HG03342 (cell line): ENCODE data around the gene SORBS1.

Experiments used
- ATAC-seq: cut with Tn5 transposase; IDR thresholded peaks from one replicate; pipeline ENCODE4 v1.9.1; 2021; ENCODE audit warnings: mild to moderate bottlenecking, moderate library complexity; ENCODE audit not compliant: unreplicated experiment

SORBS1 gene

GRCh38 chr10:95561177-95561863 is at the start of gene SORBS1:
Gene SORBS1, minus strand, starts transcription at chr10:95561371. Its CDS starts 120,236 bp downstream, at chr10:95441135.
- ATAC-seq: peak; percentile 99

GRCh38 chr10:95610727-95611126 is 49.6 kb upstream of the SORBS1 start:
- no peak for ATAC-seq

- no peak for ATAC-seq
These were observed 45.8 kb upstream of the SORBS1 start for GRCh38 chr10:95606922-95607321.

GRCh38 chr10:95605163-95605562 is 44.0 kb upstream of the SORBS1 start:
- no peak for ATAC-seq

- ATAC-seq: no peak
These were observed 43.5 kb upstream of the SORBS1 start for GRCh38 chr10:95604630-95605029.

- no peak for ATAC-seq
These were observed 41.2 kb upstream of the SORBS1 start for GRCh38 chr10:95602382-95602781.

- ATAC-seq: peak; percentile 52
These were observed 40.0 kb upstream of the SORBS1 start for GRCh38 chr10:95601116-95601719.

- ATAC-seq: no peak
These were observed 39.0 kb upstream of the SORBS1 start for GRCh38 chr10:95600158-95600557.

GRCh38 chr10:95597788-95598187 is 36.6 kb upstream of the SORBS1 start:
- no peak for ATAC-seq

GRCh38 chr10:95588025-95588424 is 26.9 kb upstream of the SORBS1 start:
- no peak for ATAC-seq

GRCh38 chr10:95579835-95580535 is 18.8 kb upstream of the SORBS1 start:
- ATAC-seq: no peak

- ATAC-seq: no peak
These were observed 18.1 kb upstream of the SORBS1 start for GRCh38 chr10:95579292-95579691.

- no peak for ATAC-seq
These were observed 17.4 kb upstream of the SORBS1 start for GRCh38 chr10:95578619-95579018.

- ATAC-seq: no peak
These were observed 13.6 kb upstream of the SORBS1 start for GRCh38 chr10:95574649-95575365.

- no peak for ATAC-seq
These were observed 12.9 kb upstream of the SORBS1 start for GRCh38 chr10:95573964-95574604.

GRCh38 chr10:95573527-95573926 is 12.4 kb upstream of the SORBS1 start:
- ATAC-seq: no peak

- no peak for ATAC-seq
These were observed 11.1 kb upstream of the SORBS1 start for GRCh38 chr10:95572131-95572820.

- no peak for ATAC-seq
These were observed 10.2 kb upstream of the SORBS1 start for GRCh38 chr10:95571390-95571789.

- ATAC-seq: no peak
These were observed 8.2 kb upstream of the SORBS1 start for GRCh38 chr10:95569368-95569767.

GRCh38 chr10:95567903-95568630 is 6.9 kb upstream of the SORBS1 start:
- no peak for ATAC-seq
